ES-I3 (cell line): Measurements from ENCODE around the gene CDH12.

Source experiments
- H3K36me3 ChIP-seq: 2 replicates; pipeline ENCODE4 v1.6.1; 2013; ENCODE audit warnings: mild to moderate bottlenecking, low read length, control low read depth, moderate library complexity; ENCODE audit not compliant: insufficient read depth
- H3K4me1 ChIP-seq: 2 replicates; pipeline ENCODE4 v1.6.1; 2013; ENCODE audit warnings: mild to moderate bottlenecking, control low read depth, low read length; ENCODE audit not compliant: insufficient read depth
- H3K9ac ChIP-seq: 2 replicates; pipeline ENCODE4 v1.6.1; 2013; ENCODE audit warnings: low read depth, mild to moderate bottlenecking, low read length, moderate library complexity
- H3K9me3 ChIP-seq: 2 replicates; pipeline ENCODE4 v1.6.1; 2013; ENCODE audit warnings: mild to moderate bottlenecking, low read length, moderate library complexity; ENCODE audit not compliant: control insufficient read depth, insufficient read depth

Gene CDH12

GRCh38 chr5:21704974-21705668, 1148.0 kb downstream of the CDH12 start:
- H3K9me3 ChIP-seq = no peaks in the 10 kb centered on the region
- no peaks in the 10 kb centered on the region for H3K36me3 ChIP-seq
- no peak overlapping the region for H3K9ac ChIP-seq
- H3K4me1 ChIP-seq = no peaks in the 10 kb centered on the region

- Histone ChIP-seq H3K36me3 (no peaks in the 10 kb centered on the region), H3K9ac (no peak overlapping the region), H3K9me3 (no peaks in the 10 kb centered on the region), H3K4me1 (no peaks in the 10 kb centered on the region)
Measured at GRCh38 chr5:21701317-21701716, 1151.8 kb downstream of the CDH12 start.
